PC-9 (cell line): ENCODE measurements around the gene CX3CR1. TPM values are rescaled to one million over a fixed set of nuclear protein-coding genes. Genes with fewer than 3 reads are reported as not detected.

Source experiments
- BruUV-seq: library from RNA; stranded (reverse); fragments of 400-500 nt; replicated peaks from 2 replicates; lab custom pipeline; 2021; lab: Mats Ljungman, UMichigan
- CTCF ChIA-PET: fragments of 300-600 bp; sonication (Branson Sonifier 250); formaldehyde crosslinking; loops from one replicate; lab custom pipeline; 2022; ENCODE audit warnings: antibody characterized with exemption; lab: Charles Lee
- POLR2A ChIA-PET: fragments of 300-600 bp; sonication (Branson Sonifier 250); formaldehyde crosslinking; loops from one replicate; lab custom pipeline; 2022; ENCODE audit warnings: antibody characterized with exemption; ENCODE audit not compliant: unreplicated experiment; lab: Charles Lee
- DNase-seq, 2 experiments: peaks; one replicate each; pipeline versions ENCODE4 v3.0.0 to v3.0.0-alpha.2; 2015 to 2022; ENCODE audit warnings: mixed read lengths in 1 of 2
- H2AFZ ChIP-seq: fragments of 200-600 bp; sonication (generic); 2 replicates; pipeline ENCODE4 v1.8.1; 2017; ENCODE audit warnings: antibody characterized with exemption
- H3F3A ChIP-seq: fragments of 200-600 bp; sonication (generic); 2 replicates; pipeline ENCODE4 v1.8.1; 2017; ENCODE audit warnings: antibody characterized with exemption, mild to moderate bottlenecking, low read depth; ENCODE audit not compliant: insufficient read depth
- H3K27ac ChIP-seq: fragments of 200-600 bp; sonication (generic); 2 replicates; pipeline ENCODE4 v1.6.1; 2016; ENCODE audit warnings: mixed run types
- H3K27me3 ChIP-seq: fragments of 200-600 bp; sonication (generic); 2 replicates; pipeline ENCODE4 v1.6.1; 2016; ENCODE audit warnings: low read depth, mixed run types; ENCODE audit not compliant: insufficient read depth
- H3K36me3 ChIP-seq: fragments of 200-600 bp; sonication (generic); 2 replicates; pipeline ENCODE4 v1.6.1; 2016; ENCODE audit warnings: low read depth, mixed run types
- H3K4me1 ChIP-seq: fragments of 200-600 bp; sonication (generic); replicated peaks from 2 replicates; pipeline ENCODE4 v1.6.1; 2016; ENCODE audit warnings: mixed run types; ENCODE audit not compliant: insufficient read depth
- H3K4me2 ChIP-seq: fragments of 200-600 bp; sonication (generic); 2 replicates; pipeline ENCODE4 v1.6.1; 2017; ENCODE audit warnings: mixed run types
- H3K4me3 ChIP-seq: fragments of 200-600 bp; sonication (generic); 2 replicates; pipeline ENCODE4 v1.6.1; 2016; ENCODE audit warnings: mixed run types
- H3K79me2 ChIP-seq: fragments of 200-600 bp; sonication (generic); 2 replicates; pipeline ENCODE4 v1.6.1; 2017; ENCODE audit warnings: low read depth, mixed run types
- H3K9me2 ChIP-seq: fragments of 200-600 bp; sonication (generic); 2 replicates; pipeline ENCODE4 v1.8.1; 2017; ENCODE audit warnings: mild to moderate bottlenecking; ENCODE audit not compliant: insufficient read depth
- H3K9me3 ChIP-seq: fragments of 200-600 bp; sonication (generic); 2 replicates; pipeline ENCODE4 v1.8.1; 2016; ENCODE audit warnings: low read depth; ENCODE audit not compliant: insufficient read depth
- H4K20me1 ChIP-seq: fragments of 200-600 bp; sonication (generic); 2 replicates; pipeline ENCODE4 v1.8.1; 2017; ENCODE audit not compliant: insufficient read depth
- CTCF ChIP-seq: fragments of 200-600 bp; sonication (generic); conservative IDR thresholded peaks from 2 replicates; pipeline ENCODE4 v1.6.1; 2017; ENCODE audit warnings: mixed run types, antibody characterized with exemption, mild to moderate bottlenecking, moderate library complexity
- EZH2 ChIP-seq: fragments of 200-600 bp; sonication (generic); IDR thresholded peaks from 2 replicates; pipeline ENCODE4 v1.8.0; 2017; ENCODE audit warnings: antibody characterized with exemption, low read depth
- intact Hi-C: fragments of 100-400 bp; cut with micrococcal nuclease; formaldehyde crosslinking; loops from one replicate; pipeline ENCODE4 v1.10.0; 2022; ENCODE audit not compliant: unreplicated experiment
- total RNA-seq: library from RNA; stranded (reverse); gene quantifications from 2 replicates; pipeline ENCODE4 v1.2.3, GENCODE V29; 2021

Gene CX3CR1
- total RNA-seq, 1 experiment from 2014 or later = not detected

- Histone ChIP-seq H4K20me1 (no peaks in the 10 kb centered on the region), H3F3A (no peaks in the 10 kb centered on the region), H3K36me3 (no peaks in the 10 kb centered on the region), H3K4me3 (no peak overlapping the region), H2AFZ (no peak overlapping the region), H3K27ac (no peak overlapping the region), H3K4me2 (no peak overlapping the region), H3K79me2 (no peaks in the 10 kb centered on the region), H3K4me1 (no peaks in the 10 kb centered on the region), H3K9me2 (no peaks in the 10 kb centered on the region), H3K9me3 (no peaks in the 10 kb centered on the region), H3K27me3 (peaks cover 47% of the 10 kb centered on the region)
- CTCF ChIA-PET = no interaction called here
- intact Hi-C loops = no loop called here
- no TSS peak for BruUV-seq
- POLR2A ChIA-PET = no interaction called here
- DNase-seq = no peak
- TF ChIP-seq CTCF (no peak), EZH2 (no peak)
These were observed 16.3 kb downstream of the CX3CR1 start for GRCh38 chr3:39263576-39263975.

- intact Hi-C loops = no loop called here
- POLR2A ChIA-PET = no interaction called here
These were observed 17.0 kb downstream of the CX3CR1 start for GRCh38 chr3:39262846-39263245.

DNA sequence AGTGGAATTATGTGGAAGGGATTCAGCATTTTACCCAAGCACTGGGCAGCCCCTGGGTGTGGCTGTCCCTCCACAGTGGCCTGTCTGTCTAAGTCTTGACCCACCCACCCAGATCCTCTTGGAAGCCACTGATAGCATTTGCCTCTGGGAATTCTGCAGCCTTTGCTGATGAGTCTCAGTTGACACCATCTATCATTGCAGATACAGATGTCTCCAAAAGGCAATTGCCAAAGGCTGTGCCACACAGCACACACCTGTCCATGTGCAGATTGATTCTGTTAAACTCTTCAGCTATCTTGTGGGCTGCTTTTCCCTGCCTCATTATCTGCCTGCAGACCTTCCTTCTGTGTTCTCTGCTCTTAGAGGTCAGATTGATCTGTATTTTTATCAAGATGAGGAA lies 18.1 kb downstream of the CX3CR1 start:
- Histone ChIP-seq H3K4me1 (no peaks in the 10 kb centered on the region), H3K79me2 (no peaks in the 10 kb centered on the region), H3K4me3 (no peak overlapping the region), H3K9me2 (no peaks in the 10 kb centered on the region), H3K36me3 (no peaks in the 10 kb centered on the region), H3F3A (no peaks in the 10 kb centered on the region), H4K20me1 (no peaks in the 10 kb centered on the region), H2AFZ (no peak overlapping the region), H3K27me3 (peaks cover 59% of the 10 kb centered on the region), H3K4me2 (no peak overlapping the region), H3K27ac (no peak overlapping the region), H3K9me3 (no peaks in the 10 kb centered on the region)
- ChIA-PET POLR2A (no interaction called here), CTCF (no interaction called here)
- intact Hi-C loops = no loop called here
- no peak for DNase-seq
- TF ChIP-seq CTCF (no peak), EZH2 (no peak)
- BruUV-seq = no TSS peak

More at GRCh38 chr3:39262846-39263245, 17.0 kb downstream of the CX3CR1 start:
- Histone ChIP-seq H3K4me1 (no peaks in the 10 kb centered on the region), H3K9me3 (no peaks in the 10 kb centered on the region), H3K27ac (no peak overlapping the region), H3K9me2 (no peaks in the 10 kb centered on the region), H3K79me2 (no peaks in the 10 kb centered on the region), H2AFZ (no peak overlapping the region), H3K4me3 (no peak overlapping the region), H3F3A (no peaks in the 10 kb centered on the region), H3K4me2 (no peak overlapping the region), H4K20me1 (no peaks in the 10 kb centered on the region), H3K27me3 (peaks cover 48% of the 10 kb centered on the region), H3K36me3 (no peaks in the 10 kb centered on the region)
- no TSS peak for BruUV-seq
- CTCF ChIA-PET = no interaction called here
- no peak for DNase-seq
- TF ChIP-seq EZH2 (no peak), CTCF (no peak)
